MM.1S (cell line): ENCODE data around the gene CHTF18.

Experiments used
- EZH2 ChIP-seq: fragments of 300-600 bp; sonication (generic); optimal IDR thresholded peaks from 2 replicates; pipeline ENCODE3; 2017; ENCODE audit warnings: low read depth, mild to moderate bottlenecking, antibody characterized with exemption, low read length, mixed read lengths
- EZH2phosphoT487 ChIP-seq: fragments of 300-600 bp; sonication (generic); IDR thresholded peaks from 2 replicates; pipeline ENCODE4 v1.6.1; 2018; ENCODE audit warnings: antibody characterized with exemption, low read length
- TF ChIP-seq, protein P1 (sequence below): fragments of 300-600 bp; sonication (generic); IDR thresholded peaks from 2 replicates; pipeline ENCODE4 v1.5.1; 2016; ENCODE audit warnings: antibody characterized with exemption, low read length, mixed read lengths

DNA sequence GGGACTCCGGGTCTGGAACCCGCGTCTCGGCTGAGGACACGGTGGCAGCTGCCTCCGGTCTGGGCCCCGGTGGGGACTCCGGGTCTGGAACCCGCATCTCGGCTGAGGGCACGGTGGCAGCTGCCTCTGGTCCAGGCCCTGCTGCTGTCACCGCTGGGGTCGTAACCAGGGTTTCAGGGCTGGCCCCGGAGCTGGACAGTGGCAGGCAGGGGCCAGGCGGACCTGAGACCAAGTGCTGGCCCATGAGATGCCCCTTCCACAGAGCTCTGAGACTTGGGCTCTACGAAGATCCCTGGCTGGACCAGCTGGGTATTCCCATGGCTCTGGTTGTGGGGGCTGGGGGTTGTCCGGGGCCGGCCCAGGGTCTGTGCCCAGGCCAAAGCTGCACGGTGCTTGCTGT, 4.0 kb upstream of the CHTF18 start:
- TF ChIP-seq EZH2 (no peak), EZH2phosphoT487 (no peak)
- TF ChIP-seq, protein P1, sequence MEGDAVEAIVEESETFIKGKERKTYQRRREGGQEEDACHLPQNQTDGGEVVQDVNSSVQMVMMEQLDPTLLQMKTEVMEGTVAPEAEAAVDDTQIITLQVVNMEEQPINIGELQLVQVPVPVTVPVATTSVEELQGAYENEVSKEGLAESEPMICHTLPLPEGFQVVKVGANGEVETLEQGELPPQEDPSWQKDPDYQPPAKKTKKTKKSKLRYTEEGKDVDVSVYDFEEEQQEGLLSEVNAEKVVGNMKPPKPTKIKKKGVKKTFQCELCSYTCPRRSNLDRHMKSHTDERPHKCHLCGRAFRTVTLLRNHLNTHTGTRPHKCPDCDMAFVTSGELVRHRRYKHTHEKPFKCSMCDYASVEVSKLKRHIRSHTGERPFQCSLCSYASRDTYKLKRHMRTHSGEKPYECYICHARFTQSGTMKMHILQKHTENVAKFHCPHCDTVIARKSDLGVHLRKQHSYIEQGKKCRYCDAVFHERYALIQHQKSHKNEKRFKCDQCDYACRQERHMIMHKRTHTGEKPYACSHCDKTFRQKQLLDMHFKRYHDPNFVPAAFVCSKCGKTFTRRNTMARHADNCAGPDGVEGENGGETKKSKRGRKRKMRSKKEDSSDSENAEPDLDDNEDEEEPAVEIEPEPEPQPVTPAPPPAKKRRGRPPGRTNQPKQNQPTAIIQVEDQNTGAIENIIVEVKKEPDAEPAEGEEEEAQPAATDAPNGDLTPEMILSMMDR = no peak
